Smooth muscle cell (in vitro differentiated cells): ENCODE measurements around the gene ZDHHC18. TPM values are rescaled to one million over a fixed set of nuclear protein-coding genes. Genes with fewer than 3 reads are reported as not detected.

Experiments
- DNase-seq: peaks from one replicate; lab custom pipeline; 2025; ENCODE audit not compliant: unreplicated experiment; lab: John Stamatoyannopoulos, UW
- H2AFZ ChIP-seq: fragments of 200-600 bp; sonication (generic); 2 replicates; pipeline ENCODE4 v1.6.0; 2016; ENCODE audit warnings: antibody characterized with exemption, low read depth, mild to moderate bottlenecking
- H3F3A ChIP-seq: fragments of 200-600 bp; sonication (generic); 2 replicates; pipeline ENCODE4 v1.6.0; 2017; ENCODE audit warnings: antibody characterized with exemption, low read depth
- H3K27ac ChIP-seq: fragments of 200-600 bp; sonication (generic); 2 replicates; pipeline ENCODE4 v1.5.1; 2016; ENCODE audit warnings: low read depth, mild to moderate bottlenecking
- H3K27me3 ChIP-seq: fragments of 200-600 bp; sonication (generic); 2 replicates; pipeline ENCODE4 v1.6.1; 2016; ENCODE audit warnings: low read depth, mild to moderate bottlenecking
- H3K36me3 ChIP-seq: fragments of 200-600 bp; sonication (generic); 2 replicates; pipeline ENCODE4 v1.5.1; 2016; ENCODE audit warnings: low read depth
- H3K4me1 ChIP-seq: fragments of 200-600 bp; sonication (generic); 2 replicates; pipeline ENCODE4 v1.5.1; 2016; ENCODE audit warnings: low read depth
- H3K4me2 ChIP-seq: fragments of 200-600 bp; sonication (generic); 2 replicates; pipeline ENCODE4 v1.6.0; 2016; ENCODE audit warnings: mild to moderate bottlenecking
- H3K4me3 ChIP-seq: fragments of 200-600 bp; sonication (generic); 2 replicates; pipeline ENCODE4 v1.5.1; 2016; ENCODE audit warnings: mild to moderate bottlenecking
- H3K79me2 ChIP-seq: fragments of 200-600 bp; sonication (generic); 2 replicates; pipeline ENCODE4 v1.6.0; 2016; ENCODE audit warnings: low read depth, mild to moderate bottlenecking
- H3K9ac ChIP-seq: fragments of 200-600 bp; sonication (generic); 2 replicates; pipeline ENCODE4 v1.6.0; 2016; ENCODE audit warnings: low read depth
- H3K9me3 ChIP-seq: fragments of 200-600 bp; sonication (generic); replicated peaks from 2 replicates; pipeline ENCODE4 v1.5.1; 2016; ENCODE audit warnings: low read depth
- H4K20me1 ChIP-seq: fragments of 200-600 bp; sonication (generic); 2 replicates; pipeline ENCODE4 v1.6.0; 2016; ENCODE audit warnings: low read depth
- CTCF ChIP-seq: fragments of 200-600 bp; sonication (generic); IDR thresholded peaks from 2 replicates; pipeline ENCODE4 v1.5.1; 2017; ENCODE audit warnings: borderline replicate concordance, mild to moderate bottlenecking, antibody characterized with exemption; ENCODE audit not compliant: insufficient read depth, poor library complexity, severe bottlenecking
- WGBS: methylation state at CpG from one replicate; pipeline ENCODE4 v1.1.7; 2016; ENCODE audit warnings: low lambda C conversion rate; 5-methylcytosine and 5-hydroxymethylcytosine counted together
- polyA plus RNA-seq: library from polyadenylated mRNA; unstranded; fragments of >200 nt; fragmentation: Nextera tagmentation; extraction: Ambion mirVana; gene quantifications from 2 replicates; pipeline ENCODE4 v1.2.1, GENCODE V29; 2016
- total RNA-seq: library from RNA; depleted of rRNA; stranded (reverse); fragments of >200 nt; gene quantifications from 2 replicates; pipeline ENCODE4 v1.2.3, GENCODE V29; 2014

The ZDHHC18 gene
- total and polyA plus RNA-seq, 2 experiments from 2014 or later = 20.3 to 52.5 TPM

GRCh38 chr1:26889551-26890466 lies 63.3 kb downstream of the ZDHHC18 start, which contains the start of gene GPN2:
Gene GPN2, minus strand, starts transcription at chr1:26890283. Its CDS starts 187 bp downstream, at chr1:26890096.
- WGBS = 4% methylated on average over 89 of the region's 89 CpGs
- Histone ChIP-seq H3K27ac (peak within 1 kb of the TSS; percentile 87), H3F3A (peaks cover 5% of the 10 kb centered on the region), H3K9ac (peak within 1 kb of the TSS; percentile 93), H3K4me2 (peak within 1 kb of the TSS; percentile 99), H3K36me3 (peaks cover 9% of the 10 kb centered on the region), H3K79me2 (peaks cover 27% of the 10 kb centered on the region), H4K20me1 (peaks cover 9% of the 10 kb centered on the region), H3K27me3 (no peaks in the 10 kb centered on the region), H3K9me3 (no peaks in the 10 kb centered on the region), H3K4me1 (peaks cover 13% of the 10 kb centered on the region), H2AFZ (peak within 1 kb of the TSS; percentile 89), H3K4me3 (peak within 1 kb of the TSS; percentile 82)
- no peak for TF ChIP-seq CTCF
- DNase-seq = peak; percentile 30

GRCh38 chr1:26890467-26890796 lies 63.9 kb downstream of the ZDHHC18 start:
- DNase-seq = no peak
- H3K27me3 ChIP-seq = no peaks in the 10 kb centered on the region
- peaks cover 13% of the 10 kb centered on the region for H3K4me1 ChIP-seq
- no peaks in the 10 kb centered on the region for H3K9me3 ChIP-seq
- H4K20me1 ChIP-seq = peaks cover 9% of the 10 kb centered on the region
- no peak for TF ChIP-seq CTCF
- H3K27ac ChIP-seq = peak overlapping the region; percentile 87
- H3K36me3 ChIP-seq = peaks cover 9% of the 10 kb centered on the region
- peak overlapping the region; percentile 93 for H3K9ac ChIP-seq
- peak overlapping the region; percentile 99 for H3K4me2 ChIP-seq
- peak overlapping the region; percentile 89 for H2AFZ ChIP-seq
- H3K79me2 ChIP-seq = peaks cover 31% of the 10 kb centered on the region
- peak overlapping the region; percentile 82 for H3K4me3 ChIP-seq
- H3F3A ChIP-seq = peaks cover 5% of the 10 kb centered on the region
- WGBS = 18% methylated on average over 12 of the region's 12 CpGs

GRCh38 chr1:26894263-26894662 lies 67.8 kb downstream of the ZDHHC18 start:
- no peak overlapping the region for H3K4me3 ChIP-seq
- peaks cover under 1% of the 10 kb centered on the region for H4K20me1 ChIP-seq
- peaks cover 5% of the 10 kb centered on the region for H3F3A ChIP-seq
- TF ChIP-seq CTCF = no peak
- peaks cover 42% of the 10 kb centered on the region for H3K79me2 ChIP-seq
- H3K27ac ChIP-seq = no peak overlapping the region
- WGBS = 93% methylated on average over 13 of the region's 13 CpGs
- H3K27me3 ChIP-seq = no peaks in the 10 kb centered on the region
- no peaks in the 10 kb centered on the region for H3K9me3 ChIP-seq
- H3K9ac ChIP-seq = no peak overlapping the region
- H3K4me1 ChIP-seq = peaks cover 11% of the 10 kb centered on the region
- H3K36me3 ChIP-seq = peaks cover 12% of the 10 kb centered on the region
- no peak for DNase-seq
- H2AFZ ChIP-seq = no peak overlapping the region
- no peak overlapping the region for H3K4me2 ChIP-seq
